Measurements from ENCODE around the gene GLI3.

GLI3 gene

DNA sequence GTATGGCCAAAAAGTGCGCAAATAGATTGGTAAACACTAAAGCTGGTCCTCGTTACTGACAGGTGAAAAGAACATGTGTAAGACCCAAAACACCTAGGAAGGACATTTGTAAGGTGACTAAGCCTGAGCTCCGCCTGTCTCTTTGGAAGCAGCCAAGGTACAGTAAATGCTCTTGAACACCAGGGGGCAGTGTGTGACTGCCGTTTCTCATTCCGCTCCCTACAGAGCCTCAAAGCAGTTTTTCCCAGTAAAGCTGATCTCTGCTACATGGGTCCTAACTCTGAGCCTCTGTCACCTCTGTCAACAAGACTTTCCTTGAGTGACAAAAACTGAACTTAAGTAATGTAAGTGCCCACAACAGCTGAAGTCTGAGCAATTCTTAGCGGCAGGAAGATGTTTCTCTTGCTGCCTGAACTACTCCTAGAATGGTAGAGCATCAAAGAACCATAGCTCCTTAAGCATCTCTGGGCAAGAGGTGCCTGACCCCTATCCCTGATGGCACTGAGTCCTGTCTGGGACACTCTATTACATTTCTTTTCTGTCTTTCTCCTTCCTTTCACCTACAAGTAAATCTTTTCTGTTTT lies 296.2 kb downstream of the GLI3 start:
- TF ChIP-seq, protein P1, sequence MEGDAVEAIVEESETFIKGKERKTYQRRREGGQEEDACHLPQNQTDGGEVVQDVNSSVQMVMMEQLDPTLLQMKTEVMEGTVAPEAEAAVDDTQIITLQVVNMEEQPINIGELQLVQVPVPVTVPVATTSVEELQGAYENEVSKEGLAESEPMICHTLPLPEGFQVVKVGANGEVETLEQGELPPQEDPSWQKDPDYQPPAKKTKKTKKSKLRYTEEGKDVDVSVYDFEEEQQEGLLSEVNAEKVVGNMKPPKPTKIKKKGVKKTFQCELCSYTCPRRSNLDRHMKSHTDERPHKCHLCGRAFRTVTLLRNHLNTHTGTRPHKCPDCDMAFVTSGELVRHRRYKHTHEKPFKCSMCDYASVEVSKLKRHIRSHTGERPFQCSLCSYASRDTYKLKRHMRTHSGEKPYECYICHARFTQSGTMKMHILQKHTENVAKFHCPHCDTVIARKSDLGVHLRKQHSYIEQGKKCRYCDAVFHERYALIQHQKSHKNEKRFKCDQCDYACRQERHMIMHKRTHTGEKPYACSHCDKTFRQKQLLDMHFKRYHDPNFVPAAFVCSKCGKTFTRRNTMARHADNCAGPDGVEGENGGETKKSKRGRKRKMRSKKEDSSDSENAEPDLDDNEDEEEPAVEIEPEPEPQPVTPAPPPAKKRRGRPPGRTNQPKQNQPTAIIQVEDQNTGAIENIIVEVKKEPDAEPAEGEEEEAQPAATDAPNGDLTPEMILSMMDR (IDR thresholded peaks at IDR 0.05), result peak; percentile 80
- no peak for DNase-seq (ENCODE audit: low spot score)
- H3K4me3 ChIP-seq, result no peak overlapping the region
- H3K27ac ChIP-seq, result no peak overlapping the region

DNA sequence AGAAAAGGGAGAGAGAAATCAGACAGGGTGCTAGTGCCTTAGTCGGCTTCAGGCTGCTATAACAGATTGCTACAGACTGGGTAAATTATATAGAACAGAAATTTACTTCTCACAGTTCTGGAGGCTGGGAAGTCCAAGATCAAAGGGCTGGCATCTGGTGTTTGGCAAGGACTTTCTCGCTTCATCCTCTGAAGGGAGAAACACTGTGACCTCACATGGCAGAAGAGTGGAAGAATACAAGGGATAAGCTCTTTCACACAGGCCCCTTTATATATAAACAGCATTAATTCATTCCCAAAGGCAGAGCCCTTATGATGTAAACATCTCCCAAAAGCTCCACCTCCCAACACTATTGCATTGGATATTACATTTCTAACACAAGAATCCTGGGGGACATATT lies 298.6 kb downstream of the GLI3 start:
- no peak overlapping the region for H3K4me3 ChIP-seq
- H3K27ac ChIP-seq, result no peak overlapping the region
- TF ChIP-seq, protein P1 (IDR thresholded peaks at IDR 0.05), result no peak
- no peak for DNase-seq (ENCODE audit: low spot score)

DNA sequence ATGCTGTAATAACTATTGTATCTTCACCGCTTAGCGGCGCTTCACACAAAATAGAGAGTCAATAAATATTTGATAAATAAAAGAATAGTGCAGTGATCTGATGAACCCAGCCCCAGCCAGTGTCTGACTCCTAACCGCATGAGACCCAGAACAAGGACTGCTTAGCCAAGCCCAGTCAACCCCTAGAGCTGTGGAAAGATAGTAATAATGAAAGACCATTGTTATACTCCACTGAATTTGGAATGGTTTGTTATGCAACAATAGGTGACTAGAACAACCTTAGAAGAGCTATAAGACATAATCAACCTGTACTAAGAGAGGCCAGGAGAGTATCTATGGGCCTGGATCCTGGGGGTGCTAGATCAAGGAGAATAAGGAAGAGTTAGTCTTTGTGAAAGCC lies 303.6 kb downstream of the GLI3 start:
- Histone ChIP-seq H3K4me3 (no peak overlapping the region), H3K27ac (no peak overlapping the region)
- DNase-seq (ENCODE audit: low spot score), result no peak
- TF ChIP-seq, protein P1 (IDR thresholded peaks at IDR 0.05), result no peak

DNA sequence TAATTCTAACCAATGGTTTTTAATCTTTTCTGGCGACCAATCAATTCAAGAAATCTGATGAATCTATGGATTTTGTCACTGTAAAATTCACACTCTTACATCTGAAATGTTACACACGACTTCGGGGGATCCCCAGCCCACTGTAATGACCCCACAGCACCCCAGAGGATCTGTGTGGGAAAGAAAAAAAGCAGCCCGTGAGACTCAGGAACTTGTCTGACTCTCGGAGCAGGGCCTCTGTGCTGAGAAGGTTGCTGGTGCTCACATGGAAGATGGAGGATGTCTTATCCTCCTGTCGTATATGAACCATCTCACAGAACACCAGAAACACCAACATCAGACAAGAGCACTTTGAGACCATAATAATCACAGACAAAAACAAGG lies 305.8 kb downstream of the GLI3 start:
- no peak for DNase-seq (ENCODE audit: low spot score)
- H3K4me3 ChIP-seq, result no peak overlapping the region
- TF ChIP-seq, protein P1 (IDR thresholded peaks at IDR 0.05), result no peak
- H3K27ac ChIP-seq, result no peak overlapping the region

DNA sequence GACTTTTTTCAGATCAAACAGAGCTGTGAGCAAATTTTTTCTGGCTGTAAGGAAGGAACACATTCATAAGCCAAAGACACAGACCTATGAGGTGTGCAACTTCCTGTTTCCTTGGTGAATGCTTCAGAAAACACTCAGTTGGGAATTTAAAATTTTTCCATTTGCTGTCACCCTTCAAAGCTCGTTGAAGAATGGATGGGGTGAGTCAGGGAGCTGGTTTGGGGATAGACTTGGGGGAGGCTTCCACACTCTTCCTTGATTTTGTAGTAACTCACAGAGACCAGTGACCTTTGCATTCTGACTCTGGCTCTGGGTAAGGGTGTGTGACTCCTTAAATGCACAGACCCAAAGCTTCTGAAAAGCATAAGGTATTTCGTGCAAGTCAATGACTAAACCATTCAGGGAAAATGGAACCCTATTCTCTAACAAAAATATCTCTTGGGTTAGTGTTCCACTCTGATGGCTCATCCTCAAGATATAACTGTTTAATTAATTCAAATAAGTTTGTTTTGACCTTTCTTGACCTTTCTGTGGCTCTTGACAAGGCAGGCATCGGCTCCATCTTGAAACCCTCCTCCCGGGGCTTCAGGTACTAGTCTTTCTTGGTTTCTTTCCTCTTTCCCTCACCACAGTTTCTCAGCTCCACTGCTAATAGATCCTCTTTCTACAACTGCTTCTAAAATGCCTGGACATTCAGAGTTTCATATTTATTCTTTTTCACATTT lies 306.3 kb downstream of the GLI3 start:
- no peak for DNase-seq (ENCODE audit: low spot score)
- Histone ChIP-seq H3K4me3 (no peak overlapping the region), H3K27ac (no peak overlapping the region)
- TF ChIP-seq, protein P1 (IDR thresholded peaks at IDR 0.05), result no peak

DNA sequence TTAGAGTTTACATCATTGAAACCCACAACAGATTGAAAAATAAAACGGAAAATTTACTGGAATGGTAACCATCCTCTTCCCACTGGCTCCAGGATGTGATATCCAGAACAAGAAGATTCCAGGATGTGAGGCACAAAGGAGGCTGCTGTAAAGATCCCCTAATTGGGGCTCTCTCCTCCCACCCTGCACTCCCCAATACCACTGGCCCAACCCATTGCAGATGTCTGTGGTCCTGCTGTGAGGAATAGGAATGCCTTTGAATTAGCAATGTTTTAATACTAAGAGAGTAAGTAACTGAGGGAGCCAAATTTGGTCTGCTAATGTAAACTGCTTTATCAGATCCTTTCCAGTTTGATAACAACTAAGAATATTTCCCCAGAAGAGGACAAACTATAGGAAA lies 308.2 kb downstream of the GLI3 start:
- H3K27ac ChIP-seq, result no peak overlapping the region
- H3K4me3 ChIP-seq, result no peak overlapping the region
- TF ChIP-seq, protein P1 (IDR thresholded peaks at IDR 0.05), result no peak

DNA sequence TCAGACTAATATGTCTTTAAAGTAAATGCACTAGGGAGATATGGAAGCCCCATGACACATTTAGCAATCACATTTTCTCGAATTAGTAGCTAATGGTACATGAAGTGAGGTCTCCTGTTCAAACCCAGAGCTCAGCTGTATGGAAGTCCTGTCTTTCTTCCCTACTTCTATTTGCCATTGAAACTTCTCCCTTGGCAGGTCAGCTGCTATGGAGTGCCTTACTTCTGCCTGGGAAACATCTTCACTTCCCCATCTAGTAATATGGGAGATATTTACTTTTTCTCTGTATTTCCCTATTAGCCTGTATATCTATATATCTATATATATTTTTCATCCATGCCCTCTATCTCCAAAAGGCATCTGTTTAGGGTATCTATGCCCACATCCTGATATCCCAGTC lies 308.8 kb downstream of the GLI3 start:
- no peak for DNase-seq (ENCODE audit: low spot score)
- Histone ChIP-seq H3K27ac (no peak overlapping the region), H3K4me3 (no peak overlapping the region)
- TF ChIP-seq, protein P1 (IDR thresholded peaks at IDR 0.05), result no peak

More for the DNA sequence above, 308.2 kb downstream of the GLI3 start:
- DNase-seq (ENCODE audit: low spot score), result no peak

Data from coronary artery (tissue), 2 donors.